Measurements from ENCODE around the gene SLC45A3.
A peak's percentile ranks its signal among the peaks of the same experiment; 100 is the strongest.

The SLC45A3 gene

DNA sequence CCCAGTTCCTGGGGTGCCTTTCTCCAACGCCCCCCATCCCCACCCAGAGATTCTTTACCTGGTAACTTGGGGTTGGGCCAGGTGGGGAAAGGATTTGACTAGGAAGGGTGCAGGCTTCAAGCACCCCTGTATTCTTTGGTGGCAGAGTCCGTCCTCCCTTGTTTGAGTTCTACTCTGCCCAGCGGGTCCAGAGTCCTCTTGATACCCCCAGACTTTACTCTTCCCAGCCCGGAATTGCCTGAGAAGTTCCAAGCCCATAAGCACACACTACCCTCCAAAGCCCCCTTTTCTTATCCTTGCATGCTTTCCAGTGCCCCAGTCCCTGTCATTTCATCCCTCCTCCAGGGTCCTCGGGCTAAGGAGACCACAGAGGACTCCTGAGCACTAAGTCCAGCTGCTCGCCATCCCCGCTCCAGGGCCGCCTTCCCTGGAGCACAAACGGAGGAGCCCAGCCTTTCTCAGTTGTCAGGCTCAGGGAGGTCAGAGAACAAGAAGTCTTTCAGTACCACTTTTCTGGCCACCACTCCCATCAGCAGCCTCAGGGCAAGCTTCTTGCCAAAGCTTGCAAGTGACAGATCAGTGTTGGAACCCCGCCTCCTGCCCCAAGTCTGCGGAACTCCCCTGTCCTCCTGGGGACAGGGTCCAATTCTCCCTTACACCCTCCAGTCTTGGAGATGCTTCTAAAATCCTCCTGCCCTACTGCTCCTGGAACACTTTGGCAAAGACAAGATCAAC is 12.2 kb downstream of the SLC45A3 start:
- no peak for DNase-seq (ENCODE audit: low read depth, low spot score)
- TF ChIP-seq EZH2 (IDR thresholded peaks at IDR 0.05) = no peak
- no peak for TF ChIP-seq FOXP2 (optimal IDR thresholded peaks at IDR 0.05; ENCODE audit: control extremely low read depth, extremely low read length, insufficient read depth)
- no peak for TF ChIP-seq POLR2AphosphoS5 (IDR thresholded peaks at IDR 0.05; ENCODE audit: borderline replicate concordance, low read depth, low read length)
- H3K27ac ChIP-seq = no peak overlapping the region

DNA sequence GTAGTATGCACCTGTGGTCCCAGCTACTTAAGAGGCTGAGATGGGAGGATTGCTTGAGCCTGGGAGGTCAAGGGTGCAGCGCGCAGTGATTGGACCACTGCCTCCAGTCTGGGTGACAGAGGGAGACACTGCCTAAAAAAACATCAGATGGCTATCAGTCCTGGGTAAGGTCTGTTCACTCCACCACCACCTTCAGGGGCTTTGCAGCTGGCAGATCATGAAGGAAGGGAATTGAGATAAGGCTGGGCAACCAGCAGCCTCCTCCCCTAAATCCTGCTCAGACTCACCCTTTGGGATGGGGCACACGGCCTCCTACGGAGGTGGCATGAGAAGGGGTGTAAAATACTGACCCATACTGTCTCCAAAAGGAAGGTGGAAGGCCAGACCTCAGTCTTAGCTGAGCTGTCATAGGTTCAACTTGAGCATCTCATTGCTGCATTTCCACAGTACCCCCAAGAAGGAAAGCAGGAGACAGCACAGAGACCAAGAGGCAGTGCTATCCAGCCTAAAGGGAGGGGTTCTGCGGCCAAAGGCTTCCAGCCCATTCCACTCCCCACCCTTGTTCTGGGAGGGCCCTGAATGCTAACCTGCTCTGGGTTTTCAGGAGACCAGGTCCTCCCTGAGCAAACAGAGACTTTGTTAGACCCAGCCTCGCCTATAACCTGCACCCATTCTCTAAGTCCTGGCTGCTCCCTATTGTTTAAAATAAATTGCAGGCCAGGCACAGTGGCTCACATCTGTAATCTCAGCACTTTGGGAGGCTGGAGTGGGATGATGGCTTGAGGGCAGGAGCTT is 13.7 kb downstream of the SLC45A3 start:
- Histone ChIP-seq H3K9me3 (ENCODE audit: low read depth, low read length) (no peaks in the 10 kb centered on the region), H3K36me3 (ENCODE audit: insufficient read depth, low read length) (no peaks in the 10 kb centered on the region), H3K27ac (no peak overlapping the region), H3K4me3 (no peak overlapping the region), H3K9ac (ENCODE audit: insufficient read length) (no peak overlapping the region)
- TF ChIP-seq EZH2 (IDR thresholded peaks at IDR 0.05) (no peak), POLR2AphosphoS5 (IDR thresholded peaks at IDR 0.05; ENCODE audit: borderline replicate concordance, low read depth, low read length) (no peak), FOXP2 (optimal IDR thresholded peaks at IDR 0.05; ENCODE audit: control extremely low read depth, extremely low read length, insufficient read depth) (no peak)
- no peak for DNase-seq (ENCODE audit: low read depth, low spot score)

More for the DNA sequence above, 12.2 kb downstream of the SLC45A3 start:
- no peaks in the 10 kb centered on the region for H3K9me3 ChIP-seq (ENCODE audit: low read depth, low read length)
- no peak overlapping the region for H3K9ac ChIP-seq (ENCODE audit: insufficient read length)
- H3K4me3 ChIP-seq = no peak overlapping the region
- no peaks in the 10 kb centered on the region for H3K36me3 ChIP-seq (ENCODE audit: insufficient read depth, low read length)

DNA sequence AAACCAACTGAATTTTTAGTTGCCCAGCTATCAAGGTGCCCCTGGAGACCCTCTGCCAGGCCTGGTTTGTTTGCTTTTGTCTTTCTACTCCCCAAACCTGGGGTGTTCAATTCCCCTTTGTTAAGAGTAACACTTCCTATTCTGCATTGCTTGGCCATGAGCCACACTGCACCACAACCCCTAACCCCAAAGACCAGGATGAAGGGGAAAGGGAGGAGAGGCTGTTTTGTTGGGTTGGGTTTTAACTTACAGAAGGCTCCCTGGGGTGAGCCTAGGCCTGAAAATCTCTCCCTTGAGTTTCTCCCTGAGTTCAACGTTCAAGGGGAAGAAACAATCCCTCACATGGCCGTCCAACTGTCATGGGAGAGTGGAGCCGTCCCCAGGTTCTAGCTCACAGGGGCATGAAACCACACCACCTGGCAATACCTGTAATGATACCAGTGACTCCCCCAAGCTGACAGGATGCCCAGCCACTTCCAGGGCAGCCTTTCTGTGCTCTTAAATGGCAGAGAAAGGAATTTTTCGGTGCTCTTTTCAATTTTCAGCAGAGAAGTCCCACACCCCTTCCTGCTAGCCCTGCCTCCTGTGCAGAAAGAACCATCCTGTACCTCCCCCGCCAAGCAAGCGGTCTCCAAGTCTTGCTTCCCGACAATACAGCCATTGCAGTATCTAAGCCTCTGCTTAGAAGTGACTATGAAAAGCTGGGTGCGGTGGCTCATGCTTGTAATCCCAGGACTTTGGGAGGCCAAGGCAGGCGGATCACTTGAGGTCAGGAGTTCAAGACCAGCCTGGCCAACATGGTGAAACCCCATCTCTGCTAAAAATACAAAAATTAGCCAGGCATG is 14.9 kb downstream of the SLC45A3 start:
- no peaks in the 10 kb centered on the region for H3K9me3 ChIP-seq (ENCODE audit: low read depth, low read length)
- DNase-seq (ENCODE audit: low read depth, low spot score) = no peak
- no peak overlapping the region for H3K27ac ChIP-seq
- no peak for TF ChIP-seq POLR2AphosphoS5 (IDR thresholded peaks at IDR 0.05; ENCODE audit: borderline replicate concordance, low read depth, low read length)
- no peak for TF ChIP-seq EZH2 (IDR thresholded peaks at IDR 0.05)
- peak overlapping the region; percentile 20 for H3K9ac ChIP-seq (ENCODE audit: insufficient read length)
- H3K36me3 ChIP-seq (ENCODE audit: insufficient read depth, low read length) = no peaks in the 10 kb centered on the region
- H3K4me3 ChIP-seq = peak overlapping the region; percentile 22; the same call in 1 of the 2 replicates

DNA sequence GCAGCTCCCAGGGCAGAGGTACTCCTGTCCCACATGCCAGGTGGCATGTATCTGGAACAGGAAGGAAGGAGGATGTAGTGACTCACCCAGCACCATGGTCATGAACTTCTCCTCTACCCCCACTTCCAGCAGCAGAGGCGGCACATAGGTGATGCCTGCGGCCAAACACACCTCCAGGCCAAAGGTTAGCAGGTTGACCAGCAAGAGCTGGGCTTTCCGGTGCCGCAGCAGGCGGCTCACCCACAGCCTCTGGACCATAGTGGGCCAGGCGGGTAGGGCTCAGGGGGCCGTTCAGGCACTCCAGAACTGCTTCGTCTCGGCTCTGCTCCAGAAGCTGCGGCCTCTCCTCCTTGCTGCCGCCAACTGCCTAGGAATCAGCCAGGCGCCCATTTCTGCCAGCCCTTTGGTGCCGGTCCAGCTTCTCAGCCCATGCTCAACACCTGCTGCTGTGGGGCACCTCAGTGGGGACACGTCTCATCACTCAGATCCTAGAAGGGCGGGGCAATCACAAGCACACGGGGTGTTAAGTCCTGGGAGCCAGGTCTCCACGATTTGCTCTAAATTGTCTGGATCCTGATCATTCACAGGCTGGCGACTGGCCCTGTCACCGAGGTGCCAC is 15.8 kb downstream of the SLC45A3 start:
- H3K9ac ChIP-seq (ENCODE audit: insufficient read length) = peak overlapping the region; percentile 20
- no peak overlapping the region for H3K27ac ChIP-seq
- H3K4me3 ChIP-seq = 0 out of 2 replicates have a peak overlapping the region, but pooled peaks have one; percentile 22
- TF ChIP-seq FOXP2 (optimal IDR thresholded peaks at IDR 0.05; ENCODE audit: control extremely low read depth, extremely low read length, insufficient read depth) = no peak
- TF ChIP-seq POLR2AphosphoS5 (IDR thresholded peaks at IDR 0.05; ENCODE audit: borderline replicate concordance, low read depth, low read length) = no peak
- TF ChIP-seq EZH2 (IDR thresholded peaks at IDR 0.05) = no peak
- no peaks in the 10 kb centered on the region for H3K9me3 ChIP-seq (ENCODE audit: low read depth, low read length)
- H3K36me3 ChIP-seq (ENCODE audit: insufficient read depth, low read length) = no peaks in the 10 kb centered on the region
- no peak for DNase-seq (ENCODE audit: low read depth, low spot score)

DNA sequence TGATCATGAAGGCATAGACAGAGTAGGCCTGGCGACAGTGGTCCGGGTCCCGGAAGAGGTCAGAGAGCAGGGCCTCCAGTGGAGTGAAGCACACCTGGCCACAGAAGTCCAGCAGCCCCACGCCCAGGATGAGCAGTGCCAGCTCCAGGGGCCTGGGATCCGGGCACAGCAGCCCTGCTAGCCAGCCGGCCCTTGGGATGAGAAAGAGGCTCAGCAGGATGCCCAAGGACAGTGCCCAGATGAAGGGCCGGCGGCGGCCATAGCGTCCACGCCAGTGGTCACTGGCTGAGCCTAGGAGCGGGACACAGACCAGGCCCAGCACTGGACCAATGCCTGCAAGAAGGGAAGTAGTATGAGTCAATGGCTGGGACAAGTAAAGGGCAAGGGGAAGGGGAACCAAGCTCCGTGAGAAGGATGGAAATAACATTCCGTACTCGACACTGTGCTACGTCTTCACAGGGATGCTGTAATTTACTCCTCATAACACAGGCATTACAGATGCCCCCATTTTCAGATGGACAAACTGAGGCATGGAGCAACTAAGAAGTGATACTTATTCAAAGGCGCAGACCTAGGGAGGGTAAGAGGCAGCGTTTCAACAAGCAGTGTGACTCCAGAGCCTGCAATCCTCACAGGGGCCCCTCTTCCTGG is 16.9 kb downstream of the SLC45A3 start:
- no peak overlapping the region for H3K4me3 ChIP-seq
- H3K36me3 ChIP-seq (ENCODE audit: insufficient read depth, low read length) = no peaks in the 10 kb centered on the region
- no peak for DNase-seq (ENCODE audit: low read depth, low spot score)
- no peak overlapping the region for H3K9ac ChIP-seq (ENCODE audit: insufficient read length)
- no peak overlapping the region for H3K27ac ChIP-seq
- no peaks in the 10 kb centered on the region for H3K9me3 ChIP-seq (ENCODE audit: low read depth, low read length)
- TF ChIP-seq POLR2AphosphoS5 (IDR thresholded peaks at IDR 0.05; ENCODE audit: borderline replicate concordance, low read depth, low read length) (no peak), EZH2 (IDR thresholded peaks at IDR 0.05) (no peak), FOXP2 (optimal IDR thresholded peaks at IDR 0.05; ENCODE audit: control extremely low read depth, extremely low read length, insufficient read depth) (no peak)

DNA sequence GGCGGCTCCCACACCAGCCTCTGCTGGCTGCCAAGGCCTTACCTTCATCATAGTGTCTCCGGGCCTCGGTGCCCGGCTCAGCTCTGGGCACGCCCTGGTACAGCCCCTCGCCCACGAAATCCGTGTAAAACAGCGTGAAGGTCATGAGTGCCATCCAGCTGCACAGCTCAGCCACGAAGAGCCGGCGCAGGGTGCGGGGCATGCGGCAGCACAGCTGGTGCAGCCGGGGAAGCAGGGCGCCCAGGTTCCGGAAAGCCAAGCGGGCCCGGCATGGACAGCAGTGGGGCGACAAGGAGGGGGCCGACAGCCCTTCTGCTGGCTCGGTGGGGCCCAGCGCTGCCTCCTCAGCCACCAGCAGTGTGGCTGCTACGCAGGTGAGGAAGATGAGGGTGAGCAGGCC is 17.5 kb downstream of the SLC45A3 start:
- H3K9ac ChIP-seq (ENCODE audit: insufficient read length) = no peak overlapping the region
- no peak for TF ChIP-seq POLR2AphosphoS5 (IDR thresholded peaks at IDR 0.05; ENCODE audit: borderline replicate concordance, low read depth, low read length)
- no peak for TF ChIP-seq FOXP2 (optimal IDR thresholded peaks at IDR 0.05; ENCODE audit: control extremely low read depth, extremely low read length, insufficient read depth)
- no peak for TF ChIP-seq EZH2 (IDR thresholded peaks at IDR 0.05)
- no peak overlapping the region for H3K4me3 ChIP-seq
- no peak overlapping the region for H3K27ac ChIP-seq
- DNase-seq (ENCODE audit: low read depth, low spot score) = no peak
- H3K36me3 ChIP-seq (ENCODE audit: insufficient read depth, low read length) = no peaks in the 10 kb centered on the region
- no peaks in the 10 kb centered on the region for H3K9me3 ChIP-seq (ENCODE audit: low read depth, low read length)

DNA sequence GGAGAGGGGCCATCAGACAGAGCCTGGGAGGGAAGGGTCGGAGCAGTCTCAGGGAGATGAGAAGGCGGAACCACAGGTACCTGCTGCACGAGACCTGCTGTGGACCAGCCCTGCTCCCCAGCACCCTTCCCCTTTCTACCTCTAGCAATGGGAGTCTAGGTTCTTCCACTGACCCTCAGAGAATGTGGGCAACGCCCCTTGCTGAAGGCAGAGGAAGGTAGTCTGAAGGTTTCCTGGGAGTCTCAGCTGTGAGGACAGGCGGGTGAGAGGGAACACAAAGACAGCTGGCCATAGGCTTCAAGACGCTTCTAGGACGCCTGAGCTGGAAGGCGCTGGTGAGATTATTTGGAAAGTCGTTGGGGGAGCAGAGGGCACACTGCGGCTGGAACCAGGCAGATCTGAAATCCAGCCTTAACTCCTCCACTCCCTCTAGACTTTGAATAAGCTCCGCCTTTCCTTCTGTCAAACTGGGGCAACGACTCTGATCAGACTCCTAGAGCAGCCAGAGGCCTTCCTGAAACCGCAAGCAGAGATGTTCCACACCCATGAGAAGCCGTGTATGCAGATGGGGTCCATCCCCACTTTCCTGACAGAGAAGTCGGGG is 18.1 kb downstream of the SLC45A3 start:
- Histone ChIP-seq H3K36me3 (ENCODE audit: insufficient read depth, low read length) (no peaks in the 10 kb centered on the region), H3K4me3 (no peak overlapping the region), H3K9me3 (ENCODE audit: low read depth, low read length) (no peaks in the 10 kb centered on the region), H3K27ac (no peak overlapping the region), H3K9ac (ENCODE audit: insufficient read length) (no peak overlapping the region)
- no peak for DNase-seq (ENCODE audit: low read depth, low spot score)
- TF ChIP-seq POLR2AphosphoS5 (IDR thresholded peaks at IDR 0.05; ENCODE audit: borderline replicate concordance, low read depth, low read length) = no peak
- no peak for TF ChIP-seq EZH2 (IDR thresholded peaks at IDR 0.05)
- TF ChIP-seq FOXP2 (optimal IDR thresholded peaks at IDR 0.05; ENCODE audit: control extremely low read depth, extremely low read length, insufficient read depth) = no peak

Data from SK-N-MC (cell line).